Cardiac muscle cell (in vitro differentiated cells and primary cell): ENCODE data around the gene NPDC1. TPM values are rescaled to one million over a fixed set of nuclear protein-coding genes. Genes with fewer than 3 reads are reported as not detected.

ENCODE experiments used
- DNase-seq, 2 donors: peaks; one replicate each; pipeline versions ENCODE4 v3.0.0 to v3.0.0-alpha.2; 2010 to 2017; ENCODE audit warnings: low read depth in 1 of 2, low spot score in 1 of 2
- H3K27ac ChIP-seq: fragments of 200-600 bp; sonication (generic); 2 replicates; pipeline ENCODE4 v1.5.1; 2016
- H3K27me3 ChIP-seq: fragments of 200-600 bp; sonication (generic); 2 replicates; pipeline ENCODE4 v1.6.0; 2016; ENCODE audit warnings: control low read depth
- H3K36me3 ChIP-seq: fragments of 200-600 bp; sonication (generic); 2 replicates; pipeline ENCODE4 v1.5.1; 2016; ENCODE audit warnings: control low read depth
- H3K4me1 ChIP-seq: fragments of 200-600 bp; sonication (generic); 2 replicates; pipeline ENCODE4 v1.8.1; 2017; ENCODE audit warnings: low read depth, mild to moderate bottlenecking, mixed run types
- H3K4me3 ChIP-seq: fragments of 200-600 bp; sonication (generic); 2 replicates; pipeline ENCODE4 v1.5.1; 2016; ENCODE audit warnings: mild to moderate bottlenecking
- H3K9me3 ChIP-seq: fragments of 200-600 bp; sonication (generic); 2 replicates; pipeline ENCODE4 v1.5.1; 2017; ENCODE audit warnings: low read depth, mild to moderate bottlenecking, control low read depth
- CTCF ChIP-seq: IDR thresholded peaks from 2 replicates; pipeline ENCODE4 v1.5.1; 2012; ENCODE audit warnings: low read depth, mild to moderate bottlenecking, low read length
- polyA plus RNA-seq: library from polyadenylated mRNA; unstranded; fragments of >200 nt; fragmentation: Nextera tagmentation; extraction: Ambion mirVana; gene quantifications from 2 replicates; pipeline ENCODE4 v1.2.1, GENCODE V29; 2016
- total RNA-seq: library from RNA; depleted of rRNA; stranded (reverse); fragments of >200 nt; gene quantifications from 2 replicates; pipeline ENCODE4 v1.2.3, GENCODE V29; 2016

NPDC1 gene
- total and polyA plus RNA-seq, 2 experiments from 2014 or later: 65.1 to 94.9 TPM

GRCh38 chr9:136990242-136990911 is 55.6 kb downstream of the NPDC1 start:
- no peaks in the 10 kb centered on the region for H3K9me3 ChIP-seq
- no peak overlapping the region for H3K4me3 ChIP-seq
- no peaks in the 10 kb centered on the region for H3K36me3 ChIP-seq
- H3K27ac ChIP-seq: no peak overlapping the region
- TF ChIP-seq CTCF: no peak
- H3K27me3 ChIP-seq: peaks cover 35% of the 10 kb centered on the region
- no peak for DNase-seq
- peaks cover 9% of the 10 kb centered on the region for H3K4me1 ChIP-seq

Other genes starting within 250 kb of the NPDC1 start
Only the 30 nearest of the 37 such genes appear.
- gene MAMDC4, start 193.8 kb downstream of the NPDC1 start, total RNA-seq: 22.2 and 29.7 TPM in 2 replicates
- 8.7 and 17.8 TPM in 2 replicates for gene MAMDC4, start 193.8 kb downstream of the NPDC1 start, polyA plus RNA-seq
- gene EDF1, start 179.9 kb downstream of the NPDC1 start, total RNA-seq: 741 and 1,028 TPM in 2 replicates
- gene EDF1, start 179.9 kb downstream of the NPDC1 start, polyA plus RNA-seq: 496 and 793 TPM in 2 replicates
- gene TRAF2, start 159.7 kb downstream of the NPDC1 start, total RNA-seq: 20.0 and 25.6 TPM in 2 replicates
- 37.2 and 45.6 TPM in 2 replicates for gene TRAF2, start 159.7 kb downstream of the NPDC1 start, polyA plus RNA-seq
- gene FBXW5, start 101.4 kb downstream of the NPDC1 start, total RNA-seq: 188 and 194 TPM in 2 replicates
- 117 and 119 TPM in 2 replicates for gene FBXW5, start 101.4 kb downstream of the NPDC1 start, polyA plus RNA-seq
- 3.4 and 10.8 TPM in 2 replicates for gene C8G, start 100.9 kb downstream of the NPDC1 start, total RNA-seq
- 1.2 and 4.4 TPM in 2 replicates for gene C8G, start 100.9 kb downstream of the NPDC1 start, polyA plus RNA-seq
- gene LCN12, start 93.9 kb downstream of the NPDC1 start, total RNA-seq: 5.0 and 11.4 TPM in 2 replicates
- 19.7 and 21.9 TPM in 2 replicates for gene LCN12, start 93.9 kb downstream of the NPDC1 start, polyA plus RNA-seq
- 2.6 and 3.9 TPM in 2 replicates for gene PTGDS, start 68.7 kb downstream of the NPDC1 start, total RNA-seq
- gene PTGDS, start 68.7 kb downstream of the NPDC1 start, polyA plus RNA-seq: 3.4 and 5.3 TPM in 2 replicates
- gene LCNL1, start 63.2 kb downstream of the NPDC1 start, total RNA-seq: 0.36 TPM in 1 of 2 replicates, not detected in the other
- gene LCNL1, start 63.2 kb downstream of the NPDC1 start, polyA plus RNA-seq: not detected in 2 replicates
- gene PAXX, start 53.8 kb downstream of the NPDC1 start, total RNA-seq: 94.6 and 130 TPM in 2 replicates
- 102 and 110 TPM in 2 replicates for gene PAXX, start 53.8 kb downstream of the NPDC1 start, polyA plus RNA-seq
- not detected in 2 replicates for gene CLIC3, start 49.6 kb downstream of the NPDC1 start, total RNA-seq
- gene CLIC3, start 49.6 kb downstream of the NPDC1 start, polyA plus RNA-seq: 0.75 and 0.87 TPM in 2 replicates
- 48.7 and 56.7 TPM in 2 replicates for gene ABCA2, start 17.9 kb downstream of the NPDC1 start, total RNA-seq
- 30.5 and 33.3 TPM in 2 replicates for gene ABCA2, start 17.9 kb downstream of the NPDC1 start, polyA plus RNA-seq
- gene FUT7, start 14.1 kb downstream of the NPDC1 start, total RNA-seq: not detected in 2 replicates
- not detected in 2 replicates for gene FUT7, start 14.1 kb downstream of the NPDC1 start, polyA plus RNA-seq
- gene ENTPD2, start 7.9 kb upstream of the NPDC1 start, total RNA-seq: not detected in 2 replicates
- not detected in 2 replicates for gene ENTPD2, start 7.9 kb upstream of the NPDC1 start, polyA plus RNA-seq
- gene SAPCD2, start 24.4 kb upstream of the NPDC1 start, total RNA-seq: 6.3 and 42.1 TPM in 2 replicates
- 4.7 and 28.3 TPM in 2 replicates for gene SAPCD2, start 24.4 kb upstream of the NPDC1 start, polyA plus RNA-seq
- 5.8 and 13.3 TPM in 2 replicates for gene UAP1L1, start 31.3 kb upstream of the NPDC1 start, total RNA-seq
- gene UAP1L1, start 31.3 kb upstream of the NPDC1 start, polyA plus RNA-seq: 9.9 and 17.9 TPM in 2 replicates
- gene MAN1B1, start 40.8 kb upstream of the NPDC1 start, total RNA-seq: 59.4 and 73.3 TPM in 2 replicates
- 67.6 and 86.7 TPM in 2 replicates for gene MAN1B1, start 40.8 kb upstream of the NPDC1 start, polyA plus RNA-seq
- 125 and 144 TPM in 2 replicates for gene DPP7, start 68.6 kb upstream of the NPDC1 start, total RNA-seq
- 202 and 204 TPM in 2 replicates for gene DPP7, start 68.6 kb upstream of the NPDC1 start, polyA plus RNA-seq
- 0.03 TPM in 1 of 2 replicates, not detected in the other for gene GRIN1, start 93.0 kb upstream of the NPDC1 start, total RNA-seq
- gene GRIN1, start 93.0 kb upstream of the NPDC1 start, polyA plus RNA-seq: 0.22 and 0.49 TPM in 2 replicates
- gene LRRC26, start 123.9 kb upstream of the NPDC1 start, total RNA-seq: not detected in 2 replicates
- gene LRRC26, start 123.9 kb upstream of the NPDC1 start, polyA plus RNA-seq: 1.4 and 2.3 TPM in 2 replicates
- gene TMEM210, start 125.9 kb upstream of the NPDC1 start, total RNA-seq: not detected in 2 replicates
- gene TMEM210, start 125.9 kb upstream of the NPDC1 start, polyA plus RNA-seq: not detected in 2 replicates
- 29.8 and 42.8 TPM in 2 replicates for gene ANAPC2, start 142.4 kb upstream of the NPDC1 start, total RNA-seq
- 15.5 and 17.9 TPM in 2 replicates for gene ANAPC2, start 142.4 kb upstream of the NPDC1 start, polyA plus RNA-seq
- 64.5 and 90.3 TPM in 2 replicates for gene SSNA1, start 142.5 kb upstream of the NPDC1 start, total RNA-seq
- 77.9 and 110 TPM in 2 replicates for gene SSNA1, start 142.5 kb upstream of the NPDC1 start, polyA plus RNA-seq
- gene TPRN, start 154.6 kb upstream of the NPDC1 start, total RNA-seq: 26.4 and 31.2 TPM in 2 replicates
- gene TPRN, start 154.6 kb upstream of the NPDC1 start, polyA plus RNA-seq: 34.7 and 44.8 TPM in 2 replicates
- gene TMEM203, start 159.5 kb upstream of the NPDC1 start, total RNA-seq: 44.7 and 50.0 TPM in 2 replicates
- gene TMEM203, start 159.5 kb upstream of the NPDC1 start, polyA plus RNA-seq: 86.6 and 99.2 TPM in 2 replicates
- gene NDOR1, start 159.5 kb upstream of the NPDC1 start, total RNA-seq: 13.1 and 17.5 TPM in 2 replicates
- gene NDOR1, start 159.5 kb upstream of the NPDC1 start, polyA plus RNA-seq: 9.1 and 18.1 TPM in 2 replicates
- 19.3 and 23.1 TPM in 2 replicates for gene RNF208, start 176.1 kb upstream of the NPDC1 start, total RNA-seq
- 6.1 and 8.1 TPM in 2 replicates for gene RNF208, start 176.1 kb upstream of the NPDC1 start, polyA plus RNA-seq
- gene CYSRT1, start 179.0 kb upstream of the NPDC1 start, total RNA-seq: 5.8 and 7.0 TPM in 2 replicates
- 3.1 and 6.6 TPM in 2 replicates for gene CYSRT1, start 179.0 kb upstream of the NPDC1 start, polyA plus RNA-seq
- gene RNF224, start 181.3 kb upstream of the NPDC1 start, total RNA-seq: 0.32 TPM in 1 of 2 replicates, not detected in the other
- gene RNF224, start 181.3 kb upstream of the NPDC1 start, polyA plus RNA-seq: 0.12 TPM in 1 of 2 replicates, not detected in the other
- 0.25 TPM in 1 of 2 replicates, not detected in the other for gene SLC34A3, start 184.7 kb upstream of the NPDC1 start, total RNA-seq
- 0.24 TPM in 1 of 2 replicates, not detected in the other for gene SLC34A3, start 184.7 kb upstream of the NPDC1 start, polyA plus RNA-seq
- 412 and 540 TPM in 2 replicates for gene TUBB4B, start 195.1 kb upstream of the NPDC1 start, total RNA-seq
- gene TUBB4B, start 195.1 kb upstream of the NPDC1 start, polyA plus RNA-seq: 745 and 845 TPM in 2 replicates